Prostate gland (tissue), 2 donors: ENCODE measurements around the gene MGLL.

Source experiments
- CTCF ChIP-seq, 4 experiments: fragments of 200-600 bp in 2 of 4; fragments of 450-650 bp in 2 of 4; sonication (generic) in 2 of 4; IDR thresholded peaks; 1 replicate in 3 of 4; 2 replicates in 1 of 4; pipeline ENCODE4 v1.5.1; 2016 to 2019; ENCODE audit warnings: antibody characterized with exemption in 4 of 4, mild to moderate bottlenecking in 2 of 4, moderate library complexity in 2 of 4
- POLR2A ChIP-seq: fragments of 450-650 bp; IDR thresholded peaks from one replicate; pipeline ENCODE4 v1.6.1; 2016; ENCODE audit warnings: antibody characterized with exemption, mild to moderate bottlenecking
- POLR2AphosphoS5 ChIP-seq: sonication (generic); formaldehyde crosslinking; IDR thresholded peaks from one replicate; pipeline ENCODE4 v1.6.1; 2017; ENCODE audit warnings: antibody characterized with exemption

GRCh38 chr3:127661600-127661999, 160.7 kb downstream of the MGLL start:
- TF ChIP-seq CTCF (IDR thresholded peaks at IDR 0.05) (no peak), POLR2A (no peak), POLR2AphosphoS5 (no peak)
